NCI-H524 treated with DMSO at 0.1 percent for 48 hours (cell line): ENCODE data around the gene ZNF385D.

ENCODE experiments used
- DNase-seq: peaks from one replicate; lab custom pipeline; 2025; lab: John Stamatoyannopoulos, UW

ZNF385D gene

GRCh38 chr3:21601178-21601577 lies 149.8 kb downstream of the ZNF385D start:
- no peak for DNase-seq

GRCh38 chr3:21599890-21600289 lies 151.1 kb downstream of the ZNF385D start:
- DNase-seq: no peak

- no peak for DNase-seq
Observed at GRCh38 chr3:21592828-21593227, 158.2 kb downstream of the ZNF385D start.

- no peak for DNase-seq
Observed at GRCh38 chr3:21587894-21588293, 163.1 kb downstream of the ZNF385D start.

GRCh38 chr3:21585216-21585740 lies 165.7 kb downstream of the ZNF385D start:
- DNase-seq: no peak

- DNase-seq: no peak
Observed at GRCh38 chr3:21573291-21573690, 177.7 kb downstream of the ZNF385D start.

- no peak for DNase-seq
Observed at GRCh38 chr3:21564531-21564930, 186.5 kb downstream of the ZNF385D start.

- no peak for DNase-seq
Observed at GRCh38 chr3:21562243-21562642, 188.8 kb downstream of the ZNF385D start.

GRCh38 chr3:21561472-21561871 lies 189.5 kb downstream of the ZNF385D start:
- DNase-seq: no peak

GRCh38 chr3:21551019-21551418 lies 200.0 kb downstream of the ZNF385D start:
- no peak for DNase-seq

- DNase-seq: no peak
Observed at GRCh38 chr3:21544076-21544462, 206.9 kb downstream of the ZNF385D start.

- DNase-seq: no peak
Observed at GRCh38 chr3:21543380-21544075, 207.5 kb downstream of the ZNF385D start.

- DNase-seq: no peak
Observed at GRCh38 chr3:21542656-21543379, 208.2 kb downstream of the ZNF385D start.

- no peak for DNase-seq
Observed at GRCh38 chr3:21540265-21540664, 210.7 kb downstream of the ZNF385D start.

- DNase-seq: no peak
Observed at GRCh38 chr3:21534462-21534861, 216.5 kb downstream of the ZNF385D start.

- DNase-seq: no peak
Observed at GRCh38 chr3:21533002-21533401, 218.0 kb downstream of the ZNF385D start.

- no peak for DNase-seq
Observed at GRCh38 chr3:21531909-21532308, 219.1 kb downstream of the ZNF385D start.

- no peak for DNase-seq
Observed at GRCh38 chr3:21528291-21528995, 222.6 kb downstream of the ZNF385D start.

GRCh38 chr3:21526461-21526860 lies 224.5 kb downstream of the ZNF385D start:
- no peak for DNase-seq

GRCh38 chr3:21524133-21524532 lies 226.9 kb downstream of the ZNF385D start:
- no peak for DNase-seq

- DNase-seq: peak; percentile 71
Observed at GRCh38 chr3:21520106-21520963, 230.7 kb downstream of the ZNF385D start.

GRCh38 chr3:21517184-21517583 lies 233.8 kb downstream of the ZNF385D start:
- DNase-seq: no peak
